AG09319 (cell line): ENCODE data around the gene SIGLEC11.

ENCODE experiments used
- DNase-seq: peaks from one replicate; pipeline ENCODE4 v3.0.0-alpha.2; 2010; ENCODE audit warnings: low read depth; ENCODE audit errors: extremely low read depth
- CTCF ChIP-seq: IDR thresholded peaks from 2 replicates; pipeline ENCODE4 v1.5.1; 2011; ENCODE audit warnings: low read depth, mild to moderate bottlenecking, inconsistent platforms, low read length, moderate library complexity

SIGLEC11 gene

DNA sequence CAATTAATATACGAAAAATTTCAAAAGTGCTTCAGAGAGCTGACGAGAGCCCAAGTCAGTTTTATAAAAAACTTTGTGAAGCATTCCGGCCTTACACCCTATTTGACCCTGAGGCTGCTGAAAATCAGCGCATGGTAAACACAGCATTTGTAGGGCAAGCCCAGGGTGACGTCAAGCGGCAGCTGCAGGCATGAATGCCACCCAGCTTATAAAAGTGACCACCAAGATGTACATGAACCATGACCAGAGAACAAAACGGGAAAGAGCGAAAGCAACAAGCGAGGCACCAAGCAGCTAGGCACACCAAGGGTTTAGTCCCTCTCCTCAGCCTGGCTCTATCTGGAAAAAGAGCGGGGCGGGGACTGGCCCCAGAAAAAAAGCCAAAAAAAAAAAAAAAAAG lies 6.0 kb downstream of the SIGLEC11 start:
- no peak for TF ChIP-seq CTCF
- DNase-seq: no peak

DNA sequence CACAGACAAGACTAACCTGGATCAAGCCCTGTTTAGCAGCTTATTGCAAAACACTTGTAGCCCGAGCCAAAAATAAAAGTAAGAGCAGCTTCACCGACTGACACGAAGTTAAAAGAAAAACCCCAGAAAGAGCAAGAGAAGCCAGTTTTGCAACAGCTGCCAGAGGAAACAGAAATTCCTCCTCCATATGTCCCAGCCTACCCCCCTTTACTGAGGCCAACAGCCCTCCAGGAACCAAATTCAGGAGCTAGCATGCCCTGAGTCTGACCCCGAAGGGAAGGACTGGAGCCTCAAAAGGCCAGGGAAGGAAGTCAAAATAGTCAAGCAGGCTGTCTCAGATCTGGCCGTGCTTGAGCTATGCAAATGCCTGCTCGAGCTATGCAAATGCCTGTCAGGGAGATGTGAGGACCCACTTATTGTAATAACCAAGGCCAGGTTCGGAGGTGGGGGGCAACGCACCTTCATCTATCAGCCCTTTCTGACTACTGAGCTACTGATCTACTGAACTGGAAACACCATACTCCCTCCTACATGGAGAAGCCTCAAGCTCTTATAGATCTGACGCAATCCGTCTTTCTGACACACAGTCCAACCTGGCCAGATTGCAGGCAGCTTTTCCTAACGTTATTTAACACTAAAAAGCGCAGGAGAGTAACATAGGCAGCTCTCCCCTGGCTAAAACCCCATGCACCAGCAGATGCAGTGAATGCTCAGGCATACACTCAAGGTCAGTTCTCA lies 6.7 kb downstream of the SIGLEC11 start:
- DNase-seq: peak; percentile 4
- no peak for TF ChIP-seq CTCF

GRCh38 chr19:49953416-49953815 lies 7.6 kb downstream of the SIGLEC11 start:
- no peak for DNase-seq
- no peak for TF ChIP-seq CTCF

DNA sequence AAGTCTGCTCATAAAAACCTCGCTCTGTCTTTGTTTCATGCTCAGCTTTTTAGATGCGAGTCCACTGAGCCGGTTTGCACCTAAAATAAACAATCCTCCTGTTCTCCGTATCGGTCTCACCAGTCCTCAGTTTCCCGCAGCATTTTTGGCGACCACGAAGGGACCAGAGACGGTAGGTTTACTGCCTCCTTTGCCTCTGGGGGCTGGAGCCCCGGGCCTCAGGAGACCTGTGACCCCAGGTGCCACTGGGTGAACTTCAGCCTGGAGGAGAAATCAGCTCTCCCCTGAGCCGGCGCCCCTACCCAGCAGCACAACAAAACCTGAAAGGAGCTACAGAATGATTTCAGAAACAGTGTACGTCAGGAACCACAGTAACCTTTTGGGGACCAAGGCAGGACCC lies 8.1 kb downstream of the SIGLEC11 start:
- no peak for DNase-seq
- no peak for TF ChIP-seq CTCF

DNA sequence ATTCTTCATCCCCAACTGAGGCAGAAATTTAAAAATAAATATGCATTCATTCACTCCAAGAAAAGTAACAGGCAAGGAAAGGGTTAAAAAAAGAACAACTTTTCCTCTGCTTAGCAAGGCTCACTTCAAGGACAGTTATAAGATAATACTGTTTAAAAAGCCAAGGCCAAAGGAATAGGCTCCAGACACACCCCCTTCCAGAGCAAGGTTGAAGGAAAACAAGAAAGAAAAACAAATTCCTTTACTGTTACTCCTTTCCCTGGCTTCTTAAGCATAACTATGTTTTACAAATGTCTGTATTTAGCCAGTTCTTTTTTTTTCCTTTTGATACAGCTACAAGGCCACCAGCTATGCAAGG lies 8.5 kb downstream of the SIGLEC11 start:
- DNase-seq: no peak
- no peak for TF ChIP-seq CTCF

DNA sequence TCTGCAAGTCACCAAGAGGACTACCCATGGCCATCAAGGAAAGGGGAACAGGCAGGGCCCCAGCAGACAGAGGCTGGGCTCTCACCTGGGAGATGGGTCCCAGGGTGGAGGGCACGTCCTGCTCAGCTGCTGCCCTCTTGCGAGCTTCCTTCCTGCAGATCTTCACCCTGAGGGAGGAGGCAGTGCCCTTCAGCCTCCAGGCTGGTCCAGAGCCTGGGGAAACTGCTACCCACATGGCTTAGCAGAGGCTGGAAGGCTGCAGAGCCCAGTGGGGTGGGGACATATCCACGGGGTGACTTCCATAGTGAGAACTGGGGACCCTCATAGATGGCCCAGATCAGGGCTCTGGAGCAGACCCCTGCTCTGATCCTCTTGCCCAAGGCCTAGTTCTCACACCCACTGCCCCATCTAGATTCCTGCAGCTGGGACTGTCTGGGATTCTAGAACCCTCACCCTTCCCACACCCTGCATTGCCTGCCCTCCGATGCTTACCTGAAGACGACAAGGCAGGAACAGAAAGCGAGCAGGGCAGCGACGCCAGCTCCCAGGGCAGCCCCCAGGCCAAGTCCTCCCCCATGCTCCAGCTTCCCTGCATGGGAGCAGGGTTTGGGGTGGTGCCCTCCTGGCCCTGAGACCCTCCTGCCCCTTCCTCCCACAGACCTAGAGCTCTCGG lies 9.0 kb downstream of the SIGLEC11 start:
- DNase-seq: no peak
- TF ChIP-seq CTCF: no peak

GRCh38 chr19:49950956-49951526 lies 9.9 kb downstream of the SIGLEC11 start:
- no peak for DNase-seq
- no peak for TF ChIP-seq CTCF
